Vagina (tissue), 2 donors: ENCODE data around the gene COL5A1.

ENCODE experiments used
- POLR2A ChIP-seq, 2 donors: fragments of 450-650 bp; IDR thresholded peaks; one replicate each; pipeline ENCODE4 v1.6.1; 2017; ENCODE audit warnings: antibody characterized with exemption in 2 of 2, mild to moderate bottlenecking in 2 of 2, moderate library complexity in 2 of 2
- POLR2AphosphoS5 ChIP-seq, 2 donors: sonication (generic); formaldehyde crosslinking; IDR thresholded peaks; one replicate each; pipeline ENCODE4 v1.9.0; 2017; ENCODE audit warnings: antibody characterized with exemption in 2 of 2, mild to moderate bottlenecking in 2 of 2, low read depth in 1 of 2; ENCODE audit not compliant: insufficient read depth in 1 of 2
- TF ChIP-seq, protein P1 (sequence below), 3 experiments: fragments of 450-650 bp in 2 of 3; fragments of 200-600 bp in 1 of 3; sonication (generic) in 1 of 3; IDR thresholded peaks; one replicate each; pipeline ENCODE4 v1.5.1; 2017 to 2019; ENCODE audit warnings: antibody characterized with exemption in 3 of 3, mild to moderate bottlenecking in 2 of 3, moderate library complexity in 2 of 3

GRCh38 chr9:134723491-134724190 is 82.0 kb downstream of the COL5A1 start:
- TF ChIP-seq, protein P1, sequence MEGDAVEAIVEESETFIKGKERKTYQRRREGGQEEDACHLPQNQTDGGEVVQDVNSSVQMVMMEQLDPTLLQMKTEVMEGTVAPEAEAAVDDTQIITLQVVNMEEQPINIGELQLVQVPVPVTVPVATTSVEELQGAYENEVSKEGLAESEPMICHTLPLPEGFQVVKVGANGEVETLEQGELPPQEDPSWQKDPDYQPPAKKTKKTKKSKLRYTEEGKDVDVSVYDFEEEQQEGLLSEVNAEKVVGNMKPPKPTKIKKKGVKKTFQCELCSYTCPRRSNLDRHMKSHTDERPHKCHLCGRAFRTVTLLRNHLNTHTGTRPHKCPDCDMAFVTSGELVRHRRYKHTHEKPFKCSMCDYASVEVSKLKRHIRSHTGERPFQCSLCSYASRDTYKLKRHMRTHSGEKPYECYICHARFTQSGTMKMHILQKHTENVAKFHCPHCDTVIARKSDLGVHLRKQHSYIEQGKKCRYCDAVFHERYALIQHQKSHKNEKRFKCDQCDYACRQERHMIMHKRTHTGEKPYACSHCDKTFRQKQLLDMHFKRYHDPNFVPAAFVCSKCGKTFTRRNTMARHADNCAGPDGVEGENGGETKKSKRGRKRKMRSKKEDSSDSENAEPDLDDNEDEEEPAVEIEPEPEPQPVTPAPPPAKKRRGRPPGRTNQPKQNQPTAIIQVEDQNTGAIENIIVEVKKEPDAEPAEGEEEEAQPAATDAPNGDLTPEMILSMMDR (IDR thresholded peaks at IDR 0.05): no peak
- TF ChIP-seq POLR2AphosphoS5 (IDR thresholded peaks at IDR 0.05; ENCODE audit: insufficient read depth in 1 of 2, low read depth in 1 of 2) (no peak), POLR2A (IDR thresholded peaks at IDR 0.05) (no peak)
